Activated CD8-positive, alpha-beta T cell treated with anti-CD3 and anti-CD28 coated beads for 36 hours (primary cell): ENCODE data around the gene PGA4. TPM values are rescaled to one million over a fixed set of nuclear protein-coding genes. Genes with fewer than 3 reads are reported as not detected.

Experiments
- ATAC-seq: fragments of 200-7000 bp; cut with Tn5 transposase; one replicate; pipeline ENCODE4 v1.10.0; 2021; ENCODE audit warnings: mild to moderate bottlenecking, moderate library complexity
- CTCF ChIA-PET: fragments of 350-600 bp; sonication (Branson Sonifier 250); formaldehyde crosslinking; loops from one replicate; lab custom pipeline; 2021; ENCODE audit warnings: antibody characterized with exemption; lab: Charles Lee
- POLR2A ChIA-PET: fragments of 350-600 bp; sonication (Branson Sonifier 250); formaldehyde crosslinking; loops from one replicate; lab custom pipeline; 2021; ENCODE audit warnings: antibody characterized with exemption; lab: Charles Lee
- DNase-seq: peaks from one replicate; pipeline ENCODE4 v3.0.0-alpha.2; 2020
- H3K27ac Mint-ChIP-seq: one replicate; pipeline ENCODE4 v1.8.0; 2021; ENCODE audit warnings: mild to moderate bottlenecking, mixed read lengths
- H3K27me3 Mint-ChIP-seq: one replicate; pipeline ENCODE4 v1.8.0; 2021; ENCODE audit warnings: mixed read lengths
- H3K36me3 Mint-ChIP-seq: one replicate; pipeline ENCODE4 v1.8.0; 2021; ENCODE audit warnings: low read depth, mixed read lengths
- H3K4me1 Mint-ChIP-seq: one replicate; pipeline ENCODE4 v1.8.0; 2021; ENCODE audit warnings: low read depth, mixed read lengths
- H3K4me3 Mint-ChIP-seq: one replicate; pipeline ENCODE4 v1.8.0; 2021; ENCODE audit warnings: mild to moderate bottlenecking, moderate library complexity, mixed read lengths
- H3K9me3 Mint-ChIP-seq: one replicate; pipeline ENCODE4 v1.8.0; 2021; ENCODE audit warnings: mixed read lengths
- CTCF ChIP-seq: fragments of 200-600 bp; IDR thresholded peaks from one replicate; pipeline ENCODE4 v1.8.0; 2022; ENCODE audit warnings: antibody characterized with exemption, mild to moderate bottlenecking
- intact Hi-C: fragments of 100-400 bp; cut with micrococcal nuclease; formaldehyde crosslinking; loops from one replicate; pipeline ENCODE4 v1.10.0; 2022
- total RNA-seq, 2 experiments: library from RNA; stranded (reverse); gene quantifications; one replicate each; pipeline ENCODE4 v1.2.3, GENCODE V29; 2021

Gene PGA4
- total RNA-seq, 2 experiments from 2014 or later = not detected

GRCh38 chr11:61270354-61271076 lies 48.4 kb downstream of the PGA4 start:
- peak; percentile 24 for ATAC-seq
- Mint-ChIP-seq H3K9me3 (no peaks in the 10 kb centered on the region), H3K27ac (no peak overlapping the region), H3K4me3 (no peak overlapping the region), H3K27me3 (no peaks in the 10 kb centered on the region), H3K36me3 (peaks cover 4% of the 10 kb centered on the region), H3K4me1 (no peaks in the 10 kb centered on the region)
- intact Hi-C loops = no loop called here
- CTCF ChIA-PET = interaction anchor here (1.1 to 1.2 kb wide), 3 partner anchors 16 to 112 kb away, joined by 3 to 4 read pairs (median 4); no protein-coding TSS in a partner anchor
- POLR2A ChIA-PET = interaction anchor here (1.2 kb wide), 1 partner anchor 8 kb away, joined by 4 read pairs; no protein-coding TSS in a partner anchor
- TF ChIP-seq CTCF = no peak
- DNase-seq = no peak

- ChIA-PET POLR2A (interaction anchor here (1.0 kb wide), 1 partner anchor 14 kb away, joined by 4 read pairs; no protein-coding TSS in a partner anchor), CTCF (no interaction called here)
- no peak for DNase-seq
- no peaks in the 10 kb centered on the region for H3K9me3 Mint-ChIP-seq
- no peak overlapping the region for H3K4me3 Mint-ChIP-seq
- no peak for ATAC-seq
- no peak overlapping the region for H3K27ac Mint-ChIP-seq
- intact Hi-C loops = no loop called here
- no peaks in the 10 kb centered on the region for H3K4me1 Mint-ChIP-seq
- peaks cover 7% of the 10 kb centered on the region for H3K36me3 Mint-ChIP-seq
- no peaks in the 10 kb centered on the region for H3K27me3 Mint-ChIP-seq
- TF ChIP-seq CTCF = no peak
Observed at GRCh38 chr11:61272731-61273130, 50.6 kb downstream of the PGA4 start.

- TF ChIP-seq CTCF = no peak
- DNase-seq = no peak
- Mint-ChIP-seq H3K4me3 (no peak overlapping the region), H3K27me3 (no peaks in the 10 kb centered on the region), H3K9me3 (no peaks in the 10 kb centered on the region), H3K27ac (no peak overlapping the region), H3K4me1 (peaks cover 2% of the 10 kb centered on the region), H3K36me3 (peaks cover 10% of the 10 kb centered on the region)
- POLR2A ChIA-PET = interaction anchor here (0.8 to 1.0 kb wide), 2 partner anchors 14 to 29 kb away, joined by 3 to 4 read pairs; no protein-coding TSS in a partner anchor
- CTCF ChIA-PET = no interaction called here
- intact Hi-C loops = no loop called here
- ATAC-seq = no peak
Observed at GRCh38 chr11:61273178-61274078, 51.3 kb downstream of the PGA4 start.

- no peak overlapping the region for H3K27ac Mint-ChIP-seq
- H3K4me3 Mint-ChIP-seq = no peak overlapping the region
- no peak for DNase-seq
- no peak for TF ChIP-seq CTCF
- POLR2A ChIA-PET = interaction anchor here (0.8 kb wide), 1 partner anchor 29 kb away, joined by 3 read pairs; no protein-coding TSS in a partner anchor
- H3K4me1 Mint-ChIP-seq = peaks cover 2% of the 10 kb centered on the region
- intact Hi-C loops = no loop called here
- H3K9me3 Mint-ChIP-seq = no peaks in the 10 kb centered on the region
- ATAC-seq = no peak
- H3K27me3 Mint-ChIP-seq = no peaks in the 10 kb centered on the region
- CTCF ChIA-PET = interaction anchor here (1.4 kb wide), 1 partner anchor 20 kb away, joined by 5 read pairs; no protein-coding TSS in a partner anchor
- peaks cover 14% of the 10 kb centered on the region for H3K36me3 Mint-ChIP-seq
Observed at GRCh38 chr11:61274084-61274483, 51.9 kb downstream of the PGA4 start.
